ENCODE measurements around the gene POLR2M.
A peak's percentile ranks its signal among the peaks of the same experiment; 100 is the strongest.

Gene POLR2M

DNA sequence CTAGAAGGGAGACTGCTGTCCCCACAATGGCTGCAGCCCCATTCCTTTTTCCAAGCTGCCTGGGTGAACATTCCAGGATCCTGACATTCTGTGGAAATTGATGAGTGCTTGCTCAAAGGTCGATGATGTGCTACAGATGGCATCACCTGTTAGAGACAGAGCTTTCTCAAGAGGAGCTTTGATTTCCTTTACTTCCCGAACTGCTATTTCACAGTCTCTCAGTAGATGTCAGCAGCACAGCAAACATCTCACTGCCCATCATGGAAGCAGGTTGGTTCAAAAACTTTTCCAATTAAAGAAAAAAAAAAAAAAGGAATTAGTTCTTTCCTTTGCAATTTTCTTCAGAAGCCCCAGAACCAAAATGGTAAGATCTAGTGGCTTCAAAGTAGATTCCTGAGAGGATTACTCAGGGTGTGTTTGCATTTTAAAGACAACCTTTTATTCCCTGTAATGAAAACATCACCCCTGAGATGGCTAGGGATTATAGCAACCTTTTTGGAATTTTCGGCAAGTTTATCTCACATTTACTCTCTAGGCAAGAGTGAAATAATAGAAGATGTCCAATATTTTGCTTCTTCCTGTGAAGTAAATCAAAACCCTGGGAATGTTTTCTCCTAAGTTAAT lies 44.8 kb downstream of the POLR2M start:
- Histone ChIP-seq H3F3A (ENCODE audit: insufficient read depth) (no peaks in the 10 kb centered on the region), H2AFZ (ENCODE audit: low read depth, low read length, severe bottlenecking) (no peak overlapping the region), H3K4me3 (ENCODE audit: insufficient read depth, low read length, poor library complexity, severe bottlenecking) (no peak overlapping the region), H3K9ac (ENCODE audit: low read length) (no peak overlapping the region), H3K27ac (ENCODE audit: low read depth, low read length) (no peak overlapping the region), H4K20me1 (ENCODE audit: low read depth, low read length) (no peaks in the 10 kb centered on the region), H3K9me2 (replicated peaks; ENCODE audit: insufficient read depth, low read length) (no peaks in the 10 kb centered on the region), H3K27me3 (ENCODE audit: low read length) (no peaks in the 10 kb centered on the region), H3K4me2 (ENCODE audit: low read depth, low read length, poor library complexity, severe bottlenecking) (no peak overlapping the region), H3K79me2 (ENCODE audit: insufficient read depth, low read length) (no peaks in the 10 kb centered on the region), H3K9me3 (ENCODE audit: insufficient read depth, low read length) (no peaks in the 10 kb centered on the region), H3K36me3 (ENCODE audit: low read length) (no peaks in the 10 kb centered on the region)
- no peak for TF ChIP-seq EZH2phosphoT487 (conservative IDR thresholded peaks at IDR 0.05; ENCODE audit: low read length)
- TF ChIP-seq, protein P1, sequence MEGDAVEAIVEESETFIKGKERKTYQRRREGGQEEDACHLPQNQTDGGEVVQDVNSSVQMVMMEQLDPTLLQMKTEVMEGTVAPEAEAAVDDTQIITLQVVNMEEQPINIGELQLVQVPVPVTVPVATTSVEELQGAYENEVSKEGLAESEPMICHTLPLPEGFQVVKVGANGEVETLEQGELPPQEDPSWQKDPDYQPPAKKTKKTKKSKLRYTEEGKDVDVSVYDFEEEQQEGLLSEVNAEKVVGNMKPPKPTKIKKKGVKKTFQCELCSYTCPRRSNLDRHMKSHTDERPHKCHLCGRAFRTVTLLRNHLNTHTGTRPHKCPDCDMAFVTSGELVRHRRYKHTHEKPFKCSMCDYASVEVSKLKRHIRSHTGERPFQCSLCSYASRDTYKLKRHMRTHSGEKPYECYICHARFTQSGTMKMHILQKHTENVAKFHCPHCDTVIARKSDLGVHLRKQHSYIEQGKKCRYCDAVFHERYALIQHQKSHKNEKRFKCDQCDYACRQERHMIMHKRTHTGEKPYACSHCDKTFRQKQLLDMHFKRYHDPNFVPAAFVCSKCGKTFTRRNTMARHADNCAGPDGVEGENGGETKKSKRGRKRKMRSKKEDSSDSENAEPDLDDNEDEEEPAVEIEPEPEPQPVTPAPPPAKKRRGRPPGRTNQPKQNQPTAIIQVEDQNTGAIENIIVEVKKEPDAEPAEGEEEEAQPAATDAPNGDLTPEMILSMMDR (IDR thresholded peaks at IDR 0.05; ENCODE audit: insufficient read depth, low read length, poor library complexity, severe bottlenecking) = peak; percentile 22

DNA sequence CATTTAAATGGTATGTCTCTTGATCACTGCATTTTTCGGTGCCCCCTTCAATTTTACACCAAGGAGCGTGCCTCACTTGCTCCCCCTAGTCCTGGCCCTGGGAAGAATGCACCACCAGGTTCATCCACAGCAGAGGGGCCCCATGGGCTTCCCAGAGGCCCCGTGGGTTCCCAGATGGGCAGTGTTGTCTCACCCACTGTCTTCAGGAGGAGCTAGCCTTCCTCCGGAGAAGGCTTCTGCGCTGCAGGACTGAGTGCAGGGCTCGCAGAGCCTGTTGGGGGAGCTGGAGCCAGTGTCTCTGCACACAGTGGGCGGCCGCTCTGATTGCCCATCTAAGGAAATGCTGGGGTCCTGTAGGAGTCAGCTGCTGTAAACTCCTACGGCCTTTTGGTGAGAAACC lies 45.9 kb downstream of the POLR2M start:
- Histone ChIP-seq H3K9ac (ENCODE audit: low read length) (no peak overlapping the region), H4K20me1 (ENCODE audit: low read depth, low read length) (no peaks in the 10 kb centered on the region), H3K36me3 (ENCODE audit: low read length) (no peaks in the 10 kb centered on the region), H3K4me2 (ENCODE audit: low read depth, low read length, poor library complexity, severe bottlenecking) (no peak overlapping the region), H3K27me3 (ENCODE audit: low read length) (no peaks in the 10 kb centered on the region), H3K9me3 (ENCODE audit: insufficient read depth, low read length) (no peaks in the 10 kb centered on the region), H3K9me2 (replicated peaks; ENCODE audit: insufficient read depth, low read length) (no peaks in the 10 kb centered on the region), H2AFZ (ENCODE audit: low read depth, low read length, severe bottlenecking) (no peak overlapping the region), H3K4me3 (ENCODE audit: insufficient read depth, low read length, poor library complexity, severe bottlenecking) (no peak overlapping the region), H3K79me2 (ENCODE audit: insufficient read depth, low read length) (no peaks in the 10 kb centered on the region), H3K27ac (ENCODE audit: low read depth, low read length) (no peak overlapping the region), H3F3A (ENCODE audit: insufficient read depth) (no peaks in the 10 kb centered on the region)
- TF ChIP-seq EZH2phosphoT487 (conservative IDR thresholded peaks at IDR 0.05; ENCODE audit: low read length) = no peak
- TF ChIP-seq, protein P1 (IDR thresholded peaks at IDR 0.05; ENCODE audit: insufficient read depth, low read length, poor library complexity, severe bottlenecking) = no peak

DNA sequence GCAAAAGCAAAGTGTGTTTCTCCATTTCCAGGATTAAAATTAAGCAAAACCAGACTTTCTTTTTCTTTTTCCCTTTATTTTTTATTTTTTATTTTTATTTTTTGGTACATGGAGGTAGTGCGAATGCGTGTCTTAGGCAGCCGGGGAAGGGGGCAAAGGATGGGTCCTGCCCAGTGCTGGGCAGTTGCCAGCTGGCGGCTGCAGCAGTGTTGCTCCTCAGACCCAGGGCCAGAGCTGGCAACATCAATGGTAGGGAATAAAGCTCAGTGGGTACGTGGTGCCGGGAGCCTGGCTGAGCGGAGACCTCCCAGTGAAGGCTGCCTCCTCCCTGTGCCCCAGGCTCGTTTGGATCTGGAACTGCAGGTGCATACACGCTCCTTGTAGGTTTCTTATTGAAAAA lies 46.3 kb downstream of the POLR2M start:
- no peaks in the 10 kb centered on the region for H3F3A ChIP-seq (ENCODE audit: insufficient read depth)
- no peaks in the 10 kb centered on the region for H3K27me3 ChIP-seq (ENCODE audit: low read length)
- H3K36me3 ChIP-seq (ENCODE audit: low read length) = no peaks in the 10 kb centered on the region
- no peak overlapping the region for H3K4me2 ChIP-seq (ENCODE audit: low read depth, low read length, poor library complexity, severe bottlenecking)
- TF ChIP-seq, protein P1 (IDR thresholded peaks at IDR 0.05; ENCODE audit: insufficient read depth, low read length, poor library complexity, severe bottlenecking) = no peak
- TF ChIP-seq EZH2phosphoT487 (conservative IDR thresholded peaks at IDR 0.05; ENCODE audit: low read length) = no peak
- H4K20me1 ChIP-seq (ENCODE audit: low read depth, low read length) = no peaks in the 10 kb centered on the region
- H3K9me2 ChIP-seq (replicated peaks; ENCODE audit: insufficient read depth, low read length) = no peaks in the 10 kb centered on the region
- no peak overlapping the region for H2AFZ ChIP-seq (ENCODE audit: low read depth, low read length, severe bottlenecking)
- H3K27ac ChIP-seq (ENCODE audit: low read depth, low read length) = no peak overlapping the region
- no peak overlapping the region for H3K9ac ChIP-seq (ENCODE audit: low read length)
- H3K4me3 ChIP-seq (ENCODE audit: insufficient read depth, low read length, poor library complexity, severe bottlenecking) = no peak overlapping the region
- no peaks in the 10 kb centered on the region for H3K79me2 ChIP-seq (ENCODE audit: insufficient read depth, low read length)
- H3K9me3 ChIP-seq (ENCODE audit: insufficient read depth, low read length) = no peaks in the 10 kb centered on the region

Measured in SU-DHL-6 (cell line).